ENCODE results near the gene KIN. TPM values are rescaled to one million over a fixed set of nuclear protein-coding genes. Genes with fewer than 3 reads are reported as not detected.
"Not testable (repeated sequence)": the region's sequence is repeated elsewhere in the genome, so short reads cannot be mapped to it uniquely, and the experiment has no call there.

The KIN gene
- total RNA-seq, 3 donors from 2014 or later: 8.6 to 10.5 (median 9.1) TPM

GRCh38 chr10:7817984-7818294 lies 30.1 kb upstream of the KIN start:
- no peak for DNase-seq
- ATAC-seq: peak; percentile 21
- TF ChIP-seq CTCF (IDR thresholded peaks at IDR 0.05): no peak
- intact Hi-C loops (cut with DNase I, micrococcal nuclease): no loop called here
- no peaks in the 10 kb centered on the region for H3K9me3 ChIP-seq
- H3K36me3 ChIP-seq (ENCODE audit: low read depth): no peaks in the 10 kb centered on the region
- peaks cover 4% of the 10 kb centered on the region for H3K4me1 ChIP-seq (ENCODE audit: low read depth)
- H3K4me3 ChIP-seq: peak overlapping the region; percentile 100

- ATAC-seq (no peak), DNase-seq (peak in 1 of 3 donors; percentile 41)
- no peak for TF ChIP-seq CTCF (IDR thresholded peaks at IDR 0.05)
- no peaks in the 10 kb centered on the region for H3K36me3 ChIP-seq (ENCODE audit: low read depth)
- H3K4me1 ChIP-seq (ENCODE audit: low read depth): peaks cover 4% of the 10 kb centered on the region
- no peaks in the 10 kb centered on the region for H3K9me3 ChIP-seq
- intact Hi-C loops (cut with DNase I, micrococcal nuclease): no loop called here
- H3K4me3 ChIP-seq: peak overlapping the region; percentile 100
These were observed 29.8 kb upstream of the KIN start for GRCh38 chr10:7817576-7817975.

- Histone ChIP-seq H3K4me1 (ENCODE audit: low read depth) (peaks cover 5% of the 10 kb centered on the region), H3K36me3 (ENCODE audit: low read depth) (no peaks in the 10 kb centered on the region), H3K9me3 (no peaks in the 10 kb centered on the region), H3K4me3 (no peak overlapping the region)
- DNase-seq (no peak), ATAC-seq (no peak)
- TF ChIP-seq CTCF (IDR thresholded peaks at IDR 0.05): no peak
- intact Hi-C loops (cut with DNase I, micrococcal nuclease): no loop called here
These were observed 25.7 kb upstream of the KIN start for GRCh38 chr10:7813481-7813880.

GRCh38 chr10:7811743-7812142 lies 23.9 kb upstream of the KIN start:
- ATAC-seq: peak; percentile 91
- H3K36me3 ChIP-seq (ENCODE audit: low read depth); intact Hi-C loops (cut with DNase I, micrococcal nuclease); H3K9me3 ChIP-seq; H3K4me1 ChIP-seq (ENCODE audit: low read depth); H3K4me3 ChIP-seq: not testable (repeated sequence)
- peak in 2 of 3 donors; percentile 49 to 59 for DNase-seq

GRCh38 chr10:7811000-7811399 lies 23.2 kb upstream of the KIN start:
- intact Hi-C loops (cut with DNase I, micrococcal nuclease): no loop called here
- DNase-seq (no peak), ATAC-seq (no peak)
- Histone ChIP-seq H3K36me3 (ENCODE audit: low read depth) (no peaks in the 10 kb centered on the region), H3K9me3 (no peaks in the 10 kb centered on the region), H3K4me3 (no peak overlapping the region), H3K4me1 (ENCODE audit: low read depth) (peaks cover 5% of the 10 kb centered on the region)
- TF ChIP-seq CTCF (IDR thresholded peaks at IDR 0.05): no peak

GRCh38 chr10:7810443-7810842 lies 22.6 kb upstream of the KIN start:
- intact Hi-C loops (cut with DNase I, micrococcal nuclease): no loop called here
- DNase-seq (no peak), ATAC-seq (peak; percentile 3)
- Histone ChIP-seq H3K4me1 (ENCODE audit: low read depth) (peaks cover 5% of the 10 kb centered on the region), H3K36me3 (ENCODE audit: low read depth) (no peaks in the 10 kb centered on the region), H3K9me3 (no peaks in the 10 kb centered on the region), H3K4me3 (no peak overlapping the region)
- TF ChIP-seq CTCF (IDR thresholded peaks at IDR 0.05): no peak
